A549 (cell line): Measurements from ENCODE around the gene AHCYL2. TPM values are rescaled to one million over a fixed set of nuclear protein-coding genes. Genes with fewer than 3 reads are reported as not detected.
"Not testable (repeated sequence)": the region's sequence is repeated elsewhere in the genome, so short reads cannot be mapped to it uniquely, and the experiment has no call there.

ENCODE experiments used
- ATAC-seq, 2 experiments: fragments of 200-7000 bp in 1 of 2; fragments of >200 bp in 1 of 2; cut with Nextera tagmentation in 1 of 2; cut with Tn5 transposase in 1 of 2; 3 replicates each; pipeline versions ENCODE4 v1.8.0 to v1.9.1; 2018 to 2020; ENCODE audit warnings: mild to moderate bottlenecking in 1 of 2, moderate library complexity in 1 of 2
- CTCF ChIA-PET: fragments of 300-600 bp; sonication (Branson Sonifier 250); formaldehyde crosslinking; extraction: SDS; loops from one replicate; lab custom pipeline; 2021; ENCODE audit warnings: antibody characterized with exemption, inconsistent platforms; lab: Yijun Ruan, JAX
- POLR2A ChIA-PET: fragments of 350-600 bp; formaldehyde crosslinking; extraction: SDS; loops from one replicate; lab custom pipeline; 2021; ENCODE audit warnings: antibody characterized with exemption, inconsistent platforms; lab: Yijun Ruan, JAX
- DNase-seq, 2 experiments: peaks; one replicate each; pipeline versions ENCODE4 v3.0.0 to v3.0.0-alpha.2; 2011 to 2016; ENCODE audit warnings: low read depth in 1 of 2, low spot score in 1 of 2
- FAIRE-seq: peaks from 2 replicates; lab custom pipeline; 2011; peaks lifted over from hg19 to GRCh38; lab: Jason Lieb, UNC
- H3K27ac ChIP-seq, 2 experiments: fragments of >200 bp; sonication (Bioruptor Twin); formaldehyde crosslinking; 3 replicates each; pipeline ENCODE4 v1.5.1; 2016 to 2017
- H3K4me1 ChIP-seq: fragments of >200 bp; sonication (Bioruptor Twin); formaldehyde crosslinking; 3 replicates; pipeline ENCODE4 v1.6.1; 2016
- H3K4me2 ChIP-seq: fragments of >200 bp; sonication (Bioruptor Twin); formaldehyde crosslinking; 3 replicates; pipeline ENCODE4 v1.6.1; 2016
- H3K4me3 ChIP-seq: fragments of >200 bp; sonication (Bioruptor Twin); formaldehyde crosslinking; 3 replicates; pipeline ENCODE4 v1.5.1; 2016
- H3K9me3 ChIP-seq: fragments of >200 bp; sonication (Bioruptor Twin); formaldehyde crosslinking; 3 replicates; pipeline ENCODE4 v1.6.1; 2016
- CHD4 ChIP-seq: fragments of 200-600 bp; sonication (generic); IDR thresholded peaks from 2 replicates; pipeline ENCODE4 v1.6.1; 2016; ENCODE audit warnings: antibody characterized with exemption, mild to moderate bottlenecking, borderline replicate concordance
- EP300 ChIP-seq, 2 experiments: fragments of >200 bp; sonication (Bioruptor Twin); formaldehyde crosslinking; IDR thresholded peaks; 2 replicates in 1 of 2; 3 replicates in 1 of 2; pipeline ENCODE4 v1.6.1; 2016 to 2017
- FOSB ChIP-seq: fragments of 250-450 bp; sonication (Bioruptor Pico); IDR thresholded peaks from 2 replicates; pipeline ENCODE4 v1.5.0; 2020; ENCODE audit warnings: mild to moderate bottlenecking, moderate library complexity
- FOXS1 ChIP-seq: fragments of 250-450 bp; sonication (Bioruptor Pico); IDR thresholded peaks from 2 replicates; pipeline ENCODE4 v1.5.0; 2020; ENCODE audit warnings: mild to moderate bottlenecking, moderate library complexity
- NFE2L2 ChIP-seq: fragments of 150-350 bp; conservative IDR thresholded peaks from 2 replicates; pipeline ENCODE4 v1.6.1; 2014; ENCODE audit warnings: low read length
- NPAS2 ChIP-seq: fragments of 250-450 bp; sonication (Bioruptor Pico); IDR thresholded peaks from 2 replicates; pipeline ENCODE4 v1.8.0; 2022; ENCODE audit warnings: mild to moderate bottlenecking, moderate library complexity, borderline replicate concordance
- ZNF302 ChIP-seq: fragments of 250-450 bp; sonication (Bioruptor Pico); IDR thresholded peaks from 2 replicates; pipeline ENCODE4 v1.9.0; 2021; ENCODE audit warnings: inconsistent platforms, mild to moderate bottlenecking, moderate library complexity
- WGBS: methylation state at CpG from one replicate; pipeline ENCODE4 v1.1.6; 2017; ENCODE audit errors: missing lambda C conversion rate; 5-methylcytosine and 5-hydroxymethylcytosine counted together
- polyA plus RNA-seq, 4 experiments: library from polyadenylated mRNA; depleted of rRNA in 3 of 4; stranded (reverse); fragments of >200 nt; fragmentation: RNase III in 1 of 4; extraction: RNeasy Plus Mini Kit Qiagen cat#74134 plus additional on column Dnase treatment in 1 of 4; gene quantifications; 2 replicates in 3 of 4; 3 replicates in 1 of 4; pipeline ENCODE4 v1.2.3, GENCODE V29; 2011 to 2017

AHCYL2 gene
- polyA plus RNA-seq, 2 of the 4 experiments (the other 2 are of a cell fraction), result 10.8 to 25.9 TPM

DNA sequence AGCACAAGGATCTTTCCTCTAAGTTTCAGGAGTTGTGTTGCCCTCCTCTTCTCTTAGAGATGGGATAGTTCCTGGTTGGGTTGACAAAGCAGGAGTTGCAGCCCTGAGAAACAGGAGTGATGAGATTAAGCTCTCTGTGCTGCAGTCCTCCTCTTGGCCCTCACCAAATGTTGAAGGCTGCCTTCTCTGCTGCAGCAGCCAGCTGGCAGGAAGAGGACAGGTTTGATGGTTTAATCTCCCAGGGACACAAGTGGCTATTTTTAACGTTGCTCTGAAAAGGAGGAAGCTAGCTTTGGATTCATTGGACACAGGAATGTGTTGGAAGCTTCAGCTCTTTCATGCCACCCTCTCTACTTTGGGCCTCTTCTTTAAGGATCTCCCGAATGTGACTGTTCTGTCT lies 218.8 kb downstream of the AHCYL2 start:
- Histone ChIP-seq H3K4me3 (no peak overlapping the region), H3K27ac (no peak overlapping the region), H3K4me1 (peaks cover 17% of the 10 kb centered on the region), H3K9me3 (peaks cover 7% of the 10 kb centered on the region; the same call in 1 of the 3 replicates), H3K4me2 (no peak overlapping the region)
- WGBS, result 46% methylated on average over 2 of the region's 2 CpGs
- CTCF ChIA-PET, result interaction anchor here (0.7 to 1.6 kb wide), 5 partner anchors 13 to 274 kb away, joined by 3 to 5 read pairs (median 3); no protein-coding TSS in a partner anchor
- no peak for DNase-seq
- POLR2A ChIA-PET, result no interaction called here
- ATAC-seq, result no peak
- no peak for FAIRE-seq
- no peak for TF ChIP-seq EP300 (IDR thresholded peaks at IDR 0.05)
- TF ChIP-seq FOXS1 (CRISPR knock-in tag), result no peak
- TF ChIP-seq NPAS2 (CRISPR knock-in tag), result no peak
- TF ChIP-seq ZNF302 (CRISPR knock-in tag), result no peak
- TF ChIP-seq, all 56 proteins: peak for 0

DNA sequence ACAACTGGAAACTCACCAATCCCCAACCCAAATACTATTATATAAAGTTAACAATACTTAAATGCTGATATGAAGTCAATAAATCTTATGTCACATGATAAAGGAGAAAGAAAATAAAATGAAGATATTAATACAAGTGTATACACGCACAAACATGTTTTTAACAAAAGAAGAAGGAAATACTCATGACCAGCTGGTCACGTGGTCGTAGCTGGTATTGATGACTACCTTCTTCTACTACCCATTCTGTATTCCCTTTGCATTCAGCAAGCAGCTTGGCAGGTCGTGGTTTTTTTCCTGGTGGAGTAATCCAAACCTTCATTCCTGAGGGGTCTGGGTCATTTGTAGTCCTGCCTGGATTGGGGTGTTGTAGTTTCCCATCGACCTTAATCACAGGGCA lies 219.9 kb downstream of the AHCYL2 start:
- ATAC-seq, H3K4me3 ChIP-seq, POLR2A ChIA-PET, FAIRE-seq, DNase-seq, H3K4me2 ChIP-seq, H3K27ac ChIP-seq, H3K4me1 ChIP-seq: not testable (repeated sequence)
- CTCF ChIA-PET, result interaction anchor here (1.0 to 1.3 kb wide), 2 partner anchors 19 to 77 kb away, joined by 3 read pairs; no protein-coding TSS in a partner anchor
- peaks cover 17% of the 10 kb centered on the region; the same call in 1 of the 3 replicates for H3K9me3 ChIP-seq
- WGBS, result 72% methylated on average over 5 of the region's 5 CpGs

DNA sequence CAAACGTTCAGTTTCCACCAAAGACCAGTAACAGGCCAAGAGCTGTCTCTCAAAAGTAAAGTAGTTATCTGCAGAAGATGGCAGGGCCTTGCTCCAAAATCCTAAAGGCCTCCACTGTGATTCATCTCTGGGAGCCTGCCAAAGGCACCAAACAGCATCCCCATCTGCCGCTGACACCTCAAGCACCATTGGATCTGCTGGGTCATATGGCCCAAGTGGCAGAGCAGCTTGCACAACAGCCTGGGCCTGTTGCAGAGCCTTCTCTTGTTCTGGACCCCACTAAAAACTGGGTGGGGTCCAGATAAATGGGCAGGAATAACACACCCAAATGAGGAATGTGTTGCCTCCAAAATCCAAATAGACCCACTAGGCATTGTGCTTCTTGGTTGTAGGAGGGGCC lies 222.1 kb downstream of the AHCYL2 start:
- H3K4me3 ChIP-seq, H3K4me1 ChIP-seq, ATAC-seq, H3K4me2 ChIP-seq, CTCF ChIA-PET, POLR2A ChIA-PET, DNase-seq, H3K27ac ChIP-seq, FAIRE-seq: not testable (repeated sequence)
- 38% methylated on average over 2 of the region's 2 CpGs for WGBS
- peaks cover 17% of the 10 kb centered on the region; the same call in 1 of the 3 replicates for H3K9me3 ChIP-seq

DNA sequence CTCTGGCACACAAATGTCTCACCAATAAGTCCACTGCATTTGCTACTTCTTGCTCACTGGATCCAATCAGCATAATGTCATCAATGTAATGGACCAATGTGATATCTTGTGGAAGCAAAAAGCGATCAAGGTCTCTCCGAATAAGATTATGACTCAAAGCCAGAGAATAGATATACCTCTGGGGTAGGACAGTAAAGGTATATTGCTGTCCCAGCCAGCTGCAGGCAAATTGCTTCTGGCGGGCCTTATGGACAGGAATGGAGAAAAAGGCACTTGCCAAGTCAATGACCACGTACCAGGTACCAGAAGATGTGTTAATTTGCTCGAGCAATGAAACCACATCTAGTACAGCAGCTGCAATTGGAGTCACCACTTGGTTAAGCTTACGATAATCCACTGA lies 222.6 kb downstream of the AHCYL2 start:
- H3K4me2 ChIP-seq, H3K27ac ChIP-seq, H3K4me1 ChIP-seq, DNase-seq, FAIRE-seq, ATAC-seq, POLR2A ChIA-PET, H3K4me3 ChIP-seq: not testable (repeated sequence)
- CTCF ChIA-PET, result interaction anchor here (1.5 kb wide), 1 partner anchor 229 kb away, joined by 4 read pairs; no protein-coding TSS in a partner anchor
- WGBS, result 83% methylated on average over 6 of the region's 6 CpGs
- peaks cover 17% of the 10 kb centered on the region; the same call in 1 of the 3 replicates for H3K9me3 ChIP-seq

DNA sequence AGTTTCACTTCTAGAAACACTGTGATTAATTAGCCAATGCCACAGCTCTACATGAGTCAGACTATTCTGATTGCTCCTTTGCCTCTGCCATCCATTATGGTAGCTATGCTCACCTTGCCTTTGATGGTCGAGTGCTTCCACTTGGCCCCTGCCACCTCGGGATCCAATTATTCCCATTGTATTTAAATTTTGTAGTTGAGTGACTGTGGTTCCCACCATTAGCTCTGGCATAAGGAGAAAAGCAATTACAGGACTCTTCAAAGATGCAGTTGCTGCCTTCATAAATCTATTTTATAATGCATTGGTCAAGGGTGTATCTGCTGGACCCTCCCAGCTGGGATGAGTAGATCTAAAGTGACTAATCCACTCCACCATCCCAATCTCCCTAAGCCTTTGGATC lies 223.8 kb downstream of the AHCYL2 start:
- H3K4me2 ChIP-seq, H3K27ac ChIP-seq, ATAC-seq, POLR2A ChIA-PET, DNase-seq, H3K4me1 ChIP-seq, FAIRE-seq, H3K4me3 ChIP-seq: not testable (repeated sequence)
- CTCF ChIA-PET, result interaction anchor here (1.5 to 2.6 kb wide), 2 partner anchors 23 to 230 kb away, joined by 4 to 12 read pairs; no protein-coding TSS in a partner anchor
- 24% methylated on average over 2 of the region's 2 CpGs for WGBS
- H3K9me3 ChIP-seq, result peaks cover 17% of the 10 kb centered on the region; the same call in 1 of the 3 replicates

DNA sequence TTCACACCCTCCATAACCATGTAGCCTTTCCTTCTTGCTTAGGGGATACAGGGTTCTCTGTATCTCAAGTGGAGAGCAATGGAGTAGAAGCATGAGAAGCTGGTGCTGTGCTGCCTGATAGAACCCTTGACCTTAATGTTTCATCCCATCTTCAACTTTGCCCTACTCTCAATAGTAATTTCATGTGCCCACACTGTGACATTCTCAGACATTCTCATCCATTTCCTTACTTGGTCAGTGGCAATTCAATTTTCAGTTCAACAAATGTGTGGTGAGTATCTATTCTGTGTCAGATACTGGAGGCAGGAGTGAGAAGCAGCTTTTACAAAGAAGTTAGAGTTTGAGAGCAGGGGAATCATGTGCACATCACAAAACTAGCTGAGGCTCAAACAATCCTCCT lies 225.5 kb downstream of the AHCYL2 start:
- POLR2A ChIA-PET, result no interaction called here
- ATAC-seq (no peak), FAIRE-seq (no peak)
- Histone ChIP-seq H3K4me1 (no peaks in the 10 kb centered on the region), H3K27ac (no peak overlapping the region), H3K4me2 (no peak overlapping the region)
- no peak for TF ChIP-seq FOSB
- TF ChIP-seq CHD4, result no peak
- no peak for TF ChIP-seq NFE2L2
- TF ChIP-seq, all 56 proteins: peak for 0
- CTCF ChIA-PET, result interaction anchor here (2.6 kb wide), 1 partner anchor 21 kb away, joined by 12 read pairs; no protein-coding TSS in a partner anchor
- DNase-seq, result no peak
- H3K4me3 ChIP-seq, result no peak overlapping the region
- peaks cover 17% of the 10 kb centered on the region; the same call in 1 of the 3 replicates for H3K9me3 ChIP-seq
